H1 (cell line): ENCODE results near the gene XIRP1. TPM values are rescaled to one million over a fixed set of nuclear protein-coding genes. Genes with fewer than 3 reads are reported as not detected.

Experiments
- CTCF ChIA-PET: fragments of 300-600 bp; sonication (Branson Sonifier 250); formaldehyde crosslinking; loops from one replicate; lab custom pipeline; 2021; ENCODE audit not compliant: partially characterized antibody; lab: Charles Lee
- POLR2A ChIA-PET: fragments of 300-600 bp; sonication (Branson Sonifier 250); formaldehyde crosslinking; loops from one replicate; lab custom pipeline; 2021; ENCODE audit warnings: inconsistent platforms; ENCODE audit not compliant: partially characterized antibody; lab: Charles Lee
- DNase-seq, 2 experiments: peaks; one replicate each; pipeline versions ENCODE4 v3.0.0 to v3.0.0-alpha.2; 2010 to 2022; ENCODE audit warnings: low spot score in 2 of 2, low read depth in 1 of 2, mixed read lengths in 1 of 2
- FAIRE-seq: peaks from 2 replicates; lab custom pipeline; 2011; peaks lifted over from hg19 to GRCh38; lab: Jason Lieb, UNC
- H2AFZ ChIP-seq: 2 replicates; pipeline ENCODE4 v1.8.1; 2012; ENCODE audit warnings: low read length, inconsistent platforms
- H2AK5ac ChIP-seq: 2 replicates; pipeline ENCODE4 v1.6.1; 2013; ENCODE audit warnings: low read depth, low read length
- H2BK120ac ChIP-seq: replicated peaks from 2 replicates; pipeline ENCODE3; 2013; ENCODE audit warnings: low read depth, low read length, inconsistent platforms
- H2BK12ac ChIP-seq: 2 replicates; pipeline ENCODE4 v1.6.1; 2013; ENCODE audit warnings: low read depth, low read length
- H2BK15ac ChIP-seq: 2 replicates; pipeline ENCODE4 v1.6.1; 2013; ENCODE audit warnings: low read length
- H2BK20ac ChIP-seq: 2 replicates; pipeline ENCODE4 v1.6.1; 2013; ENCODE audit warnings: low read length
- H2BK5ac ChIP-seq: 2 replicates; pipeline ENCODE4 v1.6.1; 2013; ENCODE audit warnings: low read depth, low read length
- H3K14ac ChIP-seq: 2 replicates; pipeline ENCODE4 v1.6.1; 2013; ENCODE audit warnings: inconsistent platforms; ENCODE audit not compliant: insufficient read length
- H3K18ac ChIP-seq: 2 replicates; pipeline ENCODE4 v1.6.1; 2013; ENCODE audit warnings: low read length; ENCODE audit errors: extremely low read depth
- H3K23ac ChIP-seq: 2 replicates; pipeline ENCODE4 v1.6.1; 2013; ENCODE audit warnings: inconsistent platforms; ENCODE audit not compliant: insufficient read length
- H3K23me2 ChIP-seq: 2 replicates; pipeline ENCODE4 v1.6.1; 2013; ENCODE audit warnings: low read depth, low read length
- H3K27ac ChIP-seq: 2 replicates; pipeline ENCODE4 v1.6.1; 2011; ENCODE audit warnings: low read depth, low read length, inconsistent platforms
- H3K27me3 ChIP-seq, 4 experiments: replicated peaks in 1 of 4; 1 replicate in 1 of 4; 2 replicates in 3 of 4; pipeline versions ENCODE4 v1.6.1 to v1.8.1; 2011 to 2013; ENCODE audit warnings: low read length in 3 of 4, mild to moderate bottlenecking in 3 of 4, inconsistent platforms in 2 of 4, mixed read lengths in 2 of 4, moderate library complexity in 1 of 4; ENCODE audit not compliant: control insufficient read depth in 3 of 4, insufficient read depth in 3 of 4; ENCODE audit errors: extremely low read depth in 1 of 4
- H3K36me3 ChIP-seq, 4 experiments: 2 replicates each; pipeline versions ENCODE4 v1.6.1 to v1.8.1; 2011 to 2013; ENCODE audit warnings: mild to moderate bottlenecking in 4 of 4, low read length in 3 of 4, moderate library complexity in 2 of 4, control low read depth in 1 of 4, inconsistent platforms in 1 of 4; ENCODE audit not compliant: insufficient read depth in 4 of 4, control insufficient read depth in 2 of 4
- H3K4ac ChIP-seq: replicated peaks from 2 replicates; pipeline ENCODE3; 2013; ENCODE audit warnings: low read length, low read depth, mixed read lengths, inconsistent platforms; ENCODE audit not compliant: insufficient read length
- H3K4me1 ChIP-seq, 4 experiments: replicated peaks in 1 of 4; 1 replicate in 1 of 4; 2 replicates in 3 of 4; pipeline versions ENCODE4 v1.6.1 to v1.8.1; 2011 to 2013; ENCODE audit warnings: low read length in 3 of 4, inconsistent platforms in 2 of 4, mixed read lengths in 1 of 4; ENCODE audit not compliant: insufficient read depth in 4 of 4, control insufficient read depth in 3 of 4
- H3K4me2 ChIP-seq, 2 experiments: 2 replicates each; pipeline versions ENCODE4 v1.6.1 to v1.8.1; 2011 to 2013; ENCODE audit warnings: low read depth in 2 of 2, low read length in 2 of 2, control low read depth in 1 of 2, inconsistent platforms in 1 of 2, mild to moderate bottlenecking in 1 of 2; ENCODE audit not compliant: insufficient read depth in 1 of 2
- H3K4me3 ChIP-seq, 4 experiments: fragments of 200-600, 300-600 bp in 1 of 4; sonication (generic), shearing (Covaris generic), sonication (Bioruptor Twin) in 1 of 4; 2 replicates each; pipeline versions ENCODE4 v1.5.1 to v1.8.1; 2011 to 2016; ENCODE audit warnings: low read length in 4 of 4, low read depth in 3 of 4, control low read depth in 2 of 4, inconsistent platforms in 2 of 4, mild to moderate bottlenecking in 2 of 4, mixed read lengths in 1 of 4, moderate library complexity in 1 of 4; ENCODE audit not compliant: insufficient read depth in 2 of 4; ENCODE audit errors: extremely low read depth in 1 of 4
- H3K56ac ChIP-seq: replicated peaks from 2 replicates; pipeline ENCODE3; 2013; ENCODE audit warnings: low read depth, mild to moderate bottlenecking, mixed read lengths, low read length, inconsistent platforms; ENCODE audit not compliant: insufficient read length
- H3K79me1 ChIP-seq: 2 replicates; pipeline ENCODE4 v1.6.1; 2013; ENCODE audit warnings: low read depth, low read length, control low read depth
- H3K79me2 ChIP-seq, 2 experiments: 2 replicates each; pipeline versions ENCODE4 v1.6.1 to v1.8.1; 2012 to 2013; ENCODE audit warnings: low read length in 2 of 2, mild to moderate bottlenecking in 2 of 2, inconsistent platforms in 1 of 2; ENCODE audit not compliant: insufficient read depth in 2 of 2, control insufficient read depth in 1 of 2
- H3K9ac ChIP-seq, 4 experiments: replicated peaks in 1 of 4; 1 replicate in 1 of 4; 2 replicates in 3 of 4; pipeline versions ENCODE4 v1.6.1 to v1.8.1; 2011 to 2013; ENCODE audit warnings: low read depth in 3 of 4, low read length in 3 of 4, control low read depth in 2 of 4, mild to moderate bottlenecking in 2 of 4, moderate library complexity in 2 of 4, inconsistent platforms in 1 of 4; ENCODE audit errors: extremely low read depth in 1 of 4
- H3K9me3 ChIP-seq, 2 experiments: 2 replicates each; pipeline versions ENCODE4 v1.6.1 to v1.8.1; 2012 to 2013; ENCODE audit warnings: mild to moderate bottlenecking in 2 of 2, moderate library complexity in 2 of 2, control low read depth in 1 of 2, inconsistent platforms in 1 of 2, low read depth in 1 of 2, low read length in 1 of 2, mixed read lengths in 1 of 2; ENCODE audit not compliant: insufficient read depth in 2 of 2
- H4K20me1 ChIP-seq, 2 experiments: replicated peaks in 1 of 2; 2 replicates each; pipeline versions ENCODE3 to v1.8.1; 2011 to 2013; ENCODE audit warnings: inconsistent platforms in 2 of 2, low read length in 2 of 2, mild to moderate bottlenecking in 1 of 2; ENCODE audit not compliant: insufficient read depth in 2 of 2, control insufficient read depth in 1 of 2
- H4K5ac ChIP-seq: 2 replicates; pipeline ENCODE4 v1.6.1; 2013; ENCODE audit warnings: low read length, low read depth, mixed read lengths, inconsistent platforms; ENCODE audit not compliant: insufficient read length
- H4K8ac ChIP-seq: 2 replicates; pipeline ENCODE4 v1.8.0; 2013; ENCODE audit warnings: mild to moderate bottlenecking, moderate library complexity, low read length, inconsistent platforms; ENCODE audit not compliant: insufficient read depth; ENCODE audit errors: extremely low read depth
- H4K91ac ChIP-seq: replicated peaks from 2 replicates; pipeline ENCODE3; 2013; ENCODE audit warnings: low read length, mixed read lengths, inconsistent platforms; ENCODE audit not compliant: insufficient read length
- EP300 ChIP-seq, 2 experiments: IDR thresholded peaks; 1 replicate in 1 of 2; 2 replicates in 1 of 2; pipeline ENCODE4 v1.6.1; 2011 to 2012; ENCODE audit warnings: low read depth in 2 of 2, low read length in 2 of 2, mild to moderate bottlenecking in 2 of 2, borderline replicate concordance in 1 of 2, inconsistent platforms in 1 of 2, moderate library complexity in 1 of 2
- EZH2 ChIP-seq: fragments of 200-600 bp; sonication (generic); IDR thresholded peaks from 2 replicates; pipeline ENCODE4 v1.7.1; 2012; ENCODE audit warnings: low read depth, mild to moderate bottlenecking, moderate library complexity, low read length, inconsistent platforms; ENCODE audit not compliant: severe bottlenecking
- NRF1 ChIP-seq: IDR thresholded peaks from 2 replicates; pipeline ENCODE4 v1.6.1; 2011; ENCODE audit warnings: mild to moderate bottlenecking, low read depth, low read length, improper control_type of control experiment
- RAD21 ChIP-seq, 2 experiments: IDR thresholded peaks in 1 of 2; conservative IDR thresholded peaks in 1 of 2; 2 replicates each; pipeline ENCODE4 v1.6.1; 2011; ENCODE audit warnings: low read depth in 2 of 2, low read length in 2 of 2, improper control_type of control experiment in 1 of 2, inconsistent platforms in 1 of 2, mild to moderate bottlenecking in 1 of 2, moderate library complexity in 1 of 2
- SUZ12 ChIP-seq: fragments of 200-600 bp; sonication (generic); IDR thresholded peaks from 2 replicates; pipeline ENCODE4 v1.6.1; 2012; ENCODE audit warnings: mild to moderate bottlenecking, inconsistent platforms, low read length, moderate library complexity, mixed read lengths
- WGBS, 2 experiments: shearing (Covaris generic) in 1 of 2; methylation state at CpG; one replicate each; pipeline versions ENCODE4 v1.1.6 to v1.1.7; 2013 to 2015; ENCODE audit warnings: low lambda C conversion rate in 2 of 2, mixed read lengths in 2 of 2, inconsistent platforms in 1 of 2, low coverage in 1 of 2, missing lambda C conversion rate in 1 of 2; ENCODE audit not compliant: insufficient replicate concordance in 2 of 2, insufficient coverage in 1 of 2, insufficient read length in 1 of 2; ENCODE audit errors: extremely low coverage in 1 of 2, missing lambda C conversion rate in 1 of 2; 5-methylcytosine and 5-hydroxymethylcytosine counted together
- polyA plus RNA-seq, 7 experiments: library from polyadenylated mRNA; depleted of rRNA in 3 of 7; stranded (reverse) in 5 of 7; unstranded in 2 of 7; fragments of >200 nt in 5 of 7; fragments of 200-250 nt in 2 of 7; gene quantifications; 1 replicate in 5 of 7; 2 replicates in 1 of 7; 4 replicates in 1 of 7; pipeline versions ENCODE4 v1.2.1 to v1.2.3, GENCODE V29; 2011 to 2013; ENCODE audit warnings: missing spikeins in 2 of 7, mixed read lengths in 2 of 7
- total RNA-seq: library from RNA; stranded (reverse); fragmentation: NEBNext Ultra II Directional; extraction: Animal tissue kit (Norgen Biotek cat#: 25700); gene quantifications from 2 replicates; pipeline ENCODE4 v1.2.1, GENCODE V29; 2021
- TF ChIP-seq, protein P1 (sequence below): IDR thresholded peaks from 2 replicates; pipeline ENCODE4 v1.6.1; 2011; ENCODE audit warnings: low read depth, mild to moderate bottlenecking, low read length; ENCODE audit not compliant: insufficient read depth

The XIRP1 gene
- total and polyA plus RNA-seq, 2 of the 8 experiments (the other 6 are each of a cell fraction or from before 2014, with no cell fraction given): not detected

DNA sequence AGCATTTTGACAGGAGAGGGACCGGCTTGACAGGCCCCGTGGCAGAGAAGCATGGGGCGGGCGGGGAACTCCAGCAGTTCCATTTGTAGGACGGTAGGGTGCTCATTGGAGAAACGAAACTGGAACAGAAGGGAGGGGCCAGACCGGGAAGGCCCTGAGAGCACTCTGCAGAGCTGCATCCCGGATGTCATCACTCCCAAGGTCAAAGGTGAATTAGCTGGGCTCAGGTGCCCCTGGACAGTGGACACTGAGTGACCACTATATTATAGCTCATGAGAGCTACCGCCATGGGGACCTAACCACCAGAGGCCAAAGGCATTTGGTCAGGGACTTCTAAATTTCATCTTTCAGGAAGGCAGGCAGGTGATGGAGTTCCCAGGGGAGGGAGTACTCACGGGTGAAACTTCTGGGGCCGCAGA lies 46.3 kb downstream of the XIRP1 start:
- no peak overlapping the region for H3K18ac ChIP-seq
- H4K20me1 ChIP-seq: peaks cover 3 to 30% of the 10 kb centered on the region in 2 experiments
- ChIA-PET CTCF (interaction anchor here (0.9 to 2.8 kb wide), 9 partner anchors 9 to 146 kb away, joined by 3 to 11 read pairs (median 3); no protein-coding TSS in a partner anchor), POLR2A (interaction anchor here (1.2 to 2.0 kb wide), 2 partner anchors 8 to 19 kb away, joined by 5 to 8 read pairs; no protein-coding TSS in a partner anchor)
- no peak overlapping the region for H4K91ac ChIP-seq
- no peak for DNase-seq
- H2BK15ac ChIP-seq: no peak overlapping the region
- no peak overlapping the region for H2BK12ac ChIP-seq
- no peak overlapping the region for H4K5ac ChIP-seq
- H3K14ac ChIP-seq: no peak overlapping the region
- no peak overlapping the region for H2AK5ac ChIP-seq
- no peak for FAIRE-seq
- no peak overlapping the region for H2BK5ac ChIP-seq
- H2BK120ac ChIP-seq: no peak overlapping the region
- H3K9me3 ChIP-seq: no peaks in the 10 kb centered on the region
- no peak overlapping the region for H3K56ac ChIP-seq
- no peak overlapping the region; the same call in 1 of the 2 replicates for H4K8ac ChIP-seq
- H3K27ac ChIP-seq: no peak overlapping the region
- no peaks in the 10 kb centered on the region for H3K27me3 ChIP-seq
- 80% methylated on average over 11 of the region's 11 CpGs; no CpG with 5 or more reads in 1 of the 2 experiments for whole genome bisulfite sequencing, 2 experiments
- no peak overlapping the region for H2BK20ac ChIP-seq
- peaks cover 14 to 44% of the 10 kb centered on the region in 2 experiments for H3K79me2 ChIP-seq
- H3K4me3 ChIP-seq: no peak overlapping the region
- no peak overlapping the region for H2AFZ ChIP-seq
- H3K4ac ChIP-seq: no peak overlapping the region
- TF ChIP-seq, protein P1, sequence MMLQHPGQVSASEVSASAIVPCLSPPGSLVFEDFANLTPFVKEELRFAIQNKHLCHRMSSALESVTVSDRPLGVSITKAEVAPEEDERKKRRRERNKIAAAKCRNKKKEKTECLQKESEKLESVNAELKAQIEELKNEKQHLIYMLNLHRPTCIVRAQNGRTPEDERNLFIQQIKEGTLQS: no peak
- TF ChIP-seq EZH2 (no peak), SUZ12 (no peak), NRF1 (no peak), RAD21 (IDR thresholded peaks at IDR 0.05 in 1 of 2, conservative IDR thresholded peaks at IDR 0.05 in 1 of 2; ENCODE audit: low read depth in 2 of 2, low read length in 2 of 2) (no peak), EP300 (IDR thresholded peaks at IDR 0.05; ENCODE audit: borderline replicate concordance in 1 of 2, low read depth in 2 of 2, low read length in 2 of 2) (no peak)
- TF ChIP-seq, all 59 proteins: peak for 0
- Histone ChIP-seq H3K4me1 (peaks cover 17 to 40% (median 28%) of the 10 kb centered on the region in 4 experiments), H3K36me3 (peaks cover 14 to 41% (median 21%) of the 10 kb centered on the region in 4 experiments; a peak in 6 of 8 replicates), H3K4me2 (no peak overlapping the region), H3K79me1 (peaks cover 18% of the 10 kb centered on the region; the same call in 1 of the 2 replicates), H3K23ac (no peak overlapping the region), H3K9ac (no peak overlapping the region), H3K23me2 (peaks cover 3% of the 10 kb centered on the region; the same call in 1 of the 2 replicates)
